ENCODE measurements around the gene NEGR1. TPM values are rescaled to one million over a fixed set of nuclear protein-coding genes. Genes with fewer than 3 reads are reported as not detected.

NEGR1 gene
- total and polyA plus RNA-seq, 2 experiments from 2014 or later = 1.0 to 2.8 TPM

- TF ChIP-seq CTCF (IDR thresholded peaks at IDR 0.05; ENCODE audit: poor library complexity) (no peak), EZH2 (IDR thresholded peaks at IDR 0.05; ENCODE audit: borderline replicate concordance) (no peak)
- Histone ChIP-seq H3K79me2 (no peaks in the 10 kb centered on the region), H2AFZ (no peak overlapping the region), H3K27ac (no peak overlapping the region), H3K27me3 (no peaks in the 10 kb centered on the region), H3K9me2 (replicated peaks; ENCODE audit: insufficient read depth) (no peaks in the 10 kb centered on the region), H4K20me1 (ENCODE audit: insufficient read depth, poor library complexity, severe bottlenecking) (no peaks in the 10 kb centered on the region), H3K9me3 (ENCODE audit: low read depth) (no peaks in the 10 kb centered on the region), H3K36me3 (replicated peaks; ENCODE audit: insufficient read depth, low read depth) (no peaks in the 10 kb centered on the region), H3K4me1 (ENCODE audit: insufficient read depth) (no peaks in the 10 kb centered on the region), H3K4me3 (no peak overlapping the region), H3K4me2 (no peak overlapping the region)
- DNase-seq (ENCODE audit: low spot score) = no peak
- WGBS (ENCODE audit: low lambda C conversion rate, missing lambda C conversion rate) = 97% methylated on average over 1 of the region's 1 CpG
These were observed 625.4 kb downstream of the NEGR1 start for GRCh38 chr1:71656902-71657301.

GRCh38 chr1:71655604-71656003 lies 626.7 kb downstream of the NEGR1 start:
- no peak overlapping the region for H3K4me3 ChIP-seq
- H3K4me2 ChIP-seq = no peak overlapping the region
- H3K27ac ChIP-seq = no peak overlapping the region
- no peaks in the 10 kb centered on the region for H4K20me1 ChIP-seq (ENCODE audit: insufficient read depth, poor library complexity, severe bottlenecking)
- TF ChIP-seq CTCF (IDR thresholded peaks at IDR 0.05; ENCODE audit: poor library complexity) = no peak
- no peak for TF ChIP-seq EZH2 (IDR thresholded peaks at IDR 0.05; ENCODE audit: borderline replicate concordance)
- no peak for TF ChIP-seq EZH2phosphoT487 (IDR thresholded peaks at IDR 0.05; ENCODE audit: low read depth, severe bottlenecking, unreplicated experiment)
- H3K9me3 ChIP-seq (ENCODE audit: low read depth) = no peaks in the 10 kb centered on the region
- no peaks in the 10 kb centered on the region for H3K27me3 ChIP-seq
- DNase-seq (ENCODE audit: low spot score) = no peak
- no peaks in the 10 kb centered on the region for H3K79me2 ChIP-seq
- WGBS (ENCODE audit: low lambda C conversion rate, missing lambda C conversion rate) = 86% methylated on average over 2 of the region's 2 CpGs
- no peaks in the 10 kb centered on the region for H3K36me3 ChIP-seq (replicated peaks; ENCODE audit: insufficient read depth, low read depth)
- no peaks in the 10 kb centered on the region for H3K9me2 ChIP-seq (replicated peaks; ENCODE audit: insufficient read depth)
- H2AFZ ChIP-seq = no peak overlapping the region
- H3K4me1 ChIP-seq (ENCODE audit: insufficient read depth) = peaks cover 5% of the 10 kb centered on the region

DNA sequence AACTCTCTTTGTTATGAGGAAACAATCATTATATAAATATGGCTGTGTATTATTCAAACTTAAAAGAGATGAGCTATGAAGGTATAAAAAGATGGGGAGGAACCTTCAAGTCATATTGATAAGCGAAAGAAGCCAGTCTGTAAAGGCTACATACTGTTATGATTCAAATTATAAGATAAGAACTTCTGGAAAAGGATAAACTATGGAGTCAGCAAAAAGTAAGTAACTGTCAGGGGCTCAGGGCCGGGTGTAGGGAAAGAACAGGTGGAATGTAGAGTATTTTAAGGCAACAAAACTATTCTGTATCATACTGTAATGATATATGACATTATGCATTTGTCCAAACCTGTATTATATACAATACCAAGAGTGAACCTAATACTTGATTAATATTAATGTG lies 628.4 kb downstream of the NEGR1 start:
- Histone ChIP-seq H3K9me2 (replicated peaks; ENCODE audit: insufficient read depth) (no peaks in the 10 kb centered on the region), H3K4me3 (no peak overlapping the region), H3K79me2 (no peaks in the 10 kb centered on the region), H3K9me3 (ENCODE audit: low read depth) (no peaks in the 10 kb centered on the region), H3K4me2 (no peak overlapping the region), H3K27me3 (no peaks in the 10 kb centered on the region), H3K4me1 (ENCODE audit: insufficient read depth) (peaks cover 15% of the 10 kb centered on the region), H4K20me1 (ENCODE audit: insufficient read depth, poor library complexity, severe bottlenecking) (no peaks in the 10 kb centered on the region), H3K27ac (no peak overlapping the region), H3K36me3 (replicated peaks; ENCODE audit: insufficient read depth, low read depth) (no peaks in the 10 kb centered on the region), H2AFZ (no peak overlapping the region)
- no peak for DNase-seq (ENCODE audit: low spot score)
- 71% methylated on average over 2 of the region's 2 CpGs for WGBS (ENCODE audit: low lambda C conversion rate, missing lambda C conversion rate)
- no peak for TF ChIP-seq EZH2phosphoT487 (IDR thresholded peaks at IDR 0.05; ENCODE audit: low read depth, severe bottlenecking, unreplicated experiment)
- no peak for TF ChIP-seq EZH2 (IDR thresholded peaks at IDR 0.05; ENCODE audit: borderline replicate concordance)
- TF ChIP-seq CTCF (IDR thresholded peaks at IDR 0.05; ENCODE audit: poor library complexity) = no peak

- no peaks in the 10 kb centered on the region for H3K79me2 ChIP-seq
- TF ChIP-seq EZH2phosphoT487 (IDR thresholded peaks at IDR 0.05; ENCODE audit: low read depth, severe bottlenecking, unreplicated experiment) (no peak), CTCF (IDR thresholded peaks at IDR 0.05; ENCODE audit: poor library complexity) (no peak), EZH2 (IDR thresholded peaks at IDR 0.05; ENCODE audit: borderline replicate concordance) (no peak)
- no peaks in the 10 kb centered on the region for H3K9me2 ChIP-seq (replicated peaks; ENCODE audit: insufficient read depth)
- no peak overlapping the region for H2AFZ ChIP-seq
- DNase-seq (ENCODE audit: low spot score) = no peak
- H3K4me3 ChIP-seq = no peak overlapping the region
- WGBS (ENCODE audit: low lambda C conversion rate, missing lambda C conversion rate) = 48% methylated on average over 1 of the region's 1 CpG
- no peaks in the 10 kb centered on the region for H3K27me3 ChIP-seq
- H4K20me1 ChIP-seq (ENCODE audit: insufficient read depth, poor library complexity, severe bottlenecking) = no peaks in the 10 kb centered on the region
- no peak overlapping the region for H3K4me2 ChIP-seq
- no peaks in the 10 kb centered on the region for H3K9me3 ChIP-seq (ENCODE audit: low read depth)
- H3K4me1 ChIP-seq (ENCODE audit: insufficient read depth) = peaks cover 15% of the 10 kb centered on the region
- no peak overlapping the region for H3K27ac ChIP-seq
- H3K36me3 ChIP-seq (replicated peaks; ENCODE audit: insufficient read depth, low read depth) = no peaks in the 10 kb centered on the region
These were observed 631.1 kb downstream of the NEGR1 start for GRCh38 chr1:71651214-71651613.

Measured in hepatocyte (in vitro differentiated cells).